SK-N-SH treated with all-trans-retinoic acid at 6 μM for 48 hours (cell line): ENCODE measurements around the gene SIGLEC6.

ENCODE experiments used
- ATAC-seq: fragments of 200-7000 bp; cut with Tn5 transposase; 3 replicates; pipeline ENCODE4 v1.9.1; 2020; ENCODE audit warnings: mild to moderate bottlenecking, moderate library complexity
- BACH2 ChIP-seq: fragments of 250-450 bp; sonication (Bioruptor Pico); IDR thresholded peaks from 2 replicates; pipeline ENCODE4 v1.9.0; 2021; ENCODE audit warnings: mild to moderate bottlenecking, borderline replicate concordance
- CREB5 ChIP-seq: fragments of 250-450 bp; sonication (Bioruptor Pico); IDR thresholded peaks from 2 replicates; pipeline ENCODE4 v1.5.1; 2020; ENCODE audit warnings: low read depth, mild to moderate bottlenecking, moderate library complexity
- CSDC2 ChIP-seq: fragments of 250-450 bp; sonication (Bioruptor Pico); IDR thresholded peaks from 2 replicates; pipeline ENCODE4 v1.5.0; 2020; ENCODE audit warnings: mild to moderate bottlenecking, moderate library complexity
- CSRNP3 ChIP-seq: fragments of 250-450 bp; sonication (Bioruptor Pico); IDR thresholded peaks from 2 replicates; pipeline ENCODE4 v1.5.1; 2021; ENCODE audit warnings: mild to moderate bottlenecking, moderate library complexity
- ESRRG ChIP-seq: fragments of 250-450 bp; sonication (Bioruptor Pico); IDR thresholded peaks from 2 replicates; pipeline ENCODE4 v1.6.1; 2021; ENCODE audit warnings: mild to moderate bottlenecking
- GLIS3 ChIP-seq: fragments of 250-450 bp; sonication (Bioruptor Pico); IDR thresholded peaks from 2 replicates; pipeline ENCODE4 v1.5.0; 2020; ENCODE audit warnings: mild to moderate bottlenecking, moderate library complexity
- OSR1 ChIP-seq: fragments of 250-450 bp; sonication (Bioruptor Pico); IDR thresholded peaks from 2 replicates; pipeline ENCODE4 v1.8.0; 2022; ENCODE audit warnings: moderate library complexity, mild to moderate bottlenecking, inconsistent platforms
- PATZ1 ChIP-seq: fragments of 250-450 bp; sonication (Bioruptor Pico); IDR thresholded peaks from 2 replicates; pipeline ENCODE4 v1.8.0; 2020; ENCODE audit warnings: mild to moderate bottlenecking, moderate library complexity, borderline replicate concordance
- POU6F1 ChIP-seq: fragments of 250-450 bp; sonication (Bioruptor Pico); IDR thresholded peaks from 2 replicates; pipeline ENCODE4 v1.8.0; 2021; ENCODE audit warnings: low read depth, mild to moderate bottlenecking, moderate library complexity, borderline replicate concordance
- PPARA ChIP-seq: fragments of 250-450 bp; sonication (Bioruptor Pico); IDR thresholded peaks from 2 replicates; pipeline ENCODE4 v1.5.0; 2020; ENCODE audit warnings: mild to moderate bottlenecking, borderline replicate concordance
- RARB ChIP-seq: fragments of 250-450 bp; sonication (Bioruptor Pico); IDR thresholded peaks from 2 replicates; pipeline ENCODE4 v1.8.0; 2021; ENCODE audit warnings: mild to moderate bottlenecking, moderate library complexity
- SNAI2 ChIP-seq: fragments of 250-450 bp; sonication (Bioruptor Pico); IDR thresholded peaks from 2 replicates; pipeline ENCODE4 v1.5.0; 2020; ENCODE audit warnings: mild to moderate bottlenecking, moderate library complexity
- TCF4 ChIP-seq: fragments of 250-450 bp; sonication (Bioruptor Pico); IDR thresholded peaks from 2 replicates; pipeline ENCODE4 v1.8.0; 2021; ENCODE audit warnings: mild to moderate bottlenecking, moderate library complexity, borderline replicate concordance
- TOX ChIP-seq: fragments of 250-450 bp; sonication (Bioruptor Pico); IDR thresholded peaks from 2 replicates; pipeline ENCODE4 v1.8.0; 2021; ENCODE audit warnings: mild to moderate bottlenecking, moderate library complexity, borderline replicate concordance
- TSHZ2 ChIP-seq: fragments of 250-450 bp; sonication (Bioruptor Pico); IDR thresholded peaks from 2 replicates; pipeline ENCODE4 v1.5.0; 2020; ENCODE audit warnings: mild to moderate bottlenecking, moderate library complexity
- ZC3H10 ChIP-seq: fragments of 250-450 bp; sonication (Bioruptor Pico); IDR thresholded peaks from 2 replicates; pipeline ENCODE4 v1.5.1; 2021; ENCODE audit warnings: mild to moderate bottlenecking, moderate library complexity
- ZFP3 ChIP-seq: fragments of 250-450 bp; sonication (Bioruptor Pico); IDR thresholded peaks from 2 replicates; pipeline ENCODE4 v1.5.0; 2020; ENCODE audit warnings: mild to moderate bottlenecking, moderate library complexity
- ZNF565 ChIP-seq: fragments of 450-650 bp; formaldehyde crosslinking; conservative IDR thresholded peaks from 2 replicates; pipeline ENCODE4 v1.5.0; 2020; ENCODE audit warnings: low read depth, mild to moderate bottlenecking, moderate library complexity

The SIGLEC6 gene

GRCh38 chr19:51559240-51559639 is 27.8 kb upstream of the SIGLEC6 start:
- ATAC-seq = no peak
- TF ChIP-seq CREB5 (CRISPR knock-in tag) (no peak), OSR1 (CRISPR knock-in tag) (no peak), BACH2 (CRISPR knock-in tag) (no peak), PPARA (no peak), GLIS3 (CRISPR knock-in tag) (no peak), CSRNP3 (no peak), ZFP3 (CRISPR knock-in tag) (no peak)

- ATAC-seq = peak; percentile 86
- TF ChIP-seq CSDC2 (CRISPR knock-in tag) = no peak
- TF ChIP-seq ESRRG = no peak
- peak; percentile 53; the same call in 1 of the 2 replicates for TF ChIP-seq SNAI2
- TF ChIP-seq BACH2 (CRISPR knock-in tag) = no peak
- TF ChIP-seq TSHZ2 (CRISPR knock-in tag) = no peak
- no peak for TF ChIP-seq TCF4 (CRISPR knock-in tag)
- TF ChIP-seq POU6F1 (CRISPR knock-in tag) = no peak
- TF ChIP-seq PATZ1 (CRISPR knock-in tag) = no peak
Measured at GRCh38 chr19:51552996-51553725, 21.7 kb upstream of the SIGLEC6 start.

- ATAC-seq = no peak
- TF ChIP-seq ESRRG = no peak
- TF ChIP-seq POU6F1 (CRISPR knock-in tag) = no peak
- TF ChIP-seq ZFP3 (CRISPR knock-in tag) = no peak
- TF ChIP-seq ZNF565 (CRISPR knock-in tag) = no peak
- no peak for TF ChIP-seq PATZ1 (CRISPR knock-in tag)
- TF ChIP-seq RARB (CRISPR knock-in tag) = no peak
- no peak for TF ChIP-seq GLIS3 (CRISPR knock-in tag)
- no peak for TF ChIP-seq CSRNP3
- TF ChIP-seq SNAI2 = no peak
- TF ChIP-seq OSR1 (CRISPR knock-in tag) = no peak
- TF ChIP-seq TOX (CRISPR knock-in tag) = no peak
- no peak for TF ChIP-seq ZC3H10 (CRISPR knock-in tag)
Measured at GRCh38 chr19:51552608-51552995, 21.1 kb upstream of the SIGLEC6 start.
